ENCODE measurements around the gene GNG10.
A peak's percentile ranks its signal among the peaks of the same experiment; 100 is the strongest.

The GNG10 gene

GRCh38 chr9:111632695-111633388, 28.6 kb upstream of the GNG10 start:
- no peak overlapping the region for H3K27ac Mint-ChIP-seq (ENCODE audit: low read depth)
- DNase-seq (ENCODE audit: low spot score in 2 of 2), result no peak
- peaks cover 7% of the 10 kb centered on the region for H3K36me3 Mint-ChIP-seq (ENCODE audit: insufficient read depth)

GRCh38 chr9:111633389-111633736, 28.0 kb upstream of the GNG10 start:
- ATAC-seq (replicated peaks; ENCODE audit: extremely low read depth, poor library complexity, severe bottlenecking), result no peak
- Mint-ChIP-seq H3K9me3 (no peaks in the 10 kb centered on the region), H3K27me3 (no peaks in the 10 kb centered on the region), H3K36me3 (ENCODE audit: insufficient read depth) (peaks cover 7% of the 10 kb centered on the region), H3K4me3 (no peak overlapping the region), H3K4me1 (peaks cover 44% of the 10 kb centered on the region), H3K27ac (ENCODE audit: low read depth) (no peak overlapping the region)
- no peak for DNase-seq (ENCODE audit: low spot score in 2 of 2)

More at GRCh38 chr9:111632695-111633388, 28.6 kb upstream of the GNG10 start:
- Mint-ChIP-seq H3K9me3 (no peaks in the 10 kb centered on the region), H3K4me3 (peak overlapping the region; percentile 84), H3K4me1 (peaks cover 44% of the 10 kb centered on the region), H3K27me3 (no peaks in the 10 kb centered on the region)
- no peak for ATAC-seq (replicated peaks; ENCODE audit: extremely low read depth, poor library complexity, severe bottlenecking)

- Mint-ChIP-seq H3K27me3 (no peaks in the 10 kb centered on the region), H3K27ac (ENCODE audit: low read depth) (no peak overlapping the region), H3K4me1 (peaks cover 44% of the 10 kb centered on the region), H3K36me3 (ENCODE audit: insufficient read depth) (peaks cover 7% of the 10 kb centered on the region), H3K9me3 (no peaks in the 10 kb centered on the region), H3K4me3 (no peak overlapping the region)
- ATAC-seq (replicated peaks; ENCODE audit: extremely low read depth, poor library complexity, severe bottlenecking), result no peak
- no peak for DNase-seq (ENCODE audit: low spot score in 2 of 2)
Measured at GRCh38 chr9:111634860-111635259, 26.5 kb upstream of the GNG10 start.

- Mint-ChIP-seq H3K4me3 (no peak overlapping the region), H3K4me1 (peaks cover 31% of the 10 kb centered on the region), H3K36me3 (ENCODE audit: insufficient read depth) (no peaks in the 10 kb centered on the region), H3K27ac (ENCODE audit: low read depth) (no peak overlapping the region), H3K27me3 (no peaks in the 10 kb centered on the region), H3K9me3 (no peaks in the 10 kb centered on the region)
- no peak for DNase-seq (ENCODE audit: low spot score in 2 of 2)
- no peak for ATAC-seq (replicated peaks; ENCODE audit: extremely low read depth, poor library complexity, severe bottlenecking)
Measured at GRCh38 chr9:111637421-111637950, 23.9 kb upstream of the GNG10 start.

GRCh38 chr9:111644195-111644772, 17.1 kb upstream of the GNG10 start:
- ATAC-seq (replicated peaks; ENCODE audit: extremely low read depth, poor library complexity, severe bottlenecking), result no peak
- Mint-ChIP-seq H3K36me3 (ENCODE audit: insufficient read depth) (peaks cover 15% of the 10 kb centered on the region), H3K9me3 (no peaks in the 10 kb centered on the region), H3K27me3 (no peaks in the 10 kb centered on the region), H3K4me3 (no peak overlapping the region), H3K27ac (ENCODE audit: low read depth) (no peak overlapping the region), H3K4me1 (no peaks in the 10 kb centered on the region)
- DNase-seq (ENCODE audit: low spot score in 2 of 2), result no peak

- Mint-ChIP-seq H3K4me1 (no peaks in the 10 kb centered on the region), H3K4me3 (no peak overlapping the region), H3K27ac (ENCODE audit: low read depth) (no peak overlapping the region), H3K36me3 (ENCODE audit: insufficient read depth) (peaks cover 20% of the 10 kb centered on the region), H3K27me3 (no peaks in the 10 kb centered on the region), H3K9me3 (no peaks in the 10 kb centered on the region)
- no peak for ATAC-seq (replicated peaks; ENCODE audit: extremely low read depth, poor library complexity, severe bottlenecking)
- DNase-seq (ENCODE audit: low spot score in 2 of 2), result no peak
Measured at GRCh38 chr9:111645806-111646205, 15.6 kb upstream of the GNG10 start.

- Mint-ChIP-seq H3K36me3 (ENCODE audit: insufficient read depth) (peaks cover 20% of the 10 kb centered on the region), H3K4me3 (no peak overlapping the region)
Measured at GRCh38 chr9:111646417-111646816, 15.0 kb upstream of the GNG10 start.

GRCh38 chr9:111648066-111648465, 13.3 kb upstream of the GNG10 start:
- no peak for ATAC-seq (replicated peaks; ENCODE audit: extremely low read depth, poor library complexity, severe bottlenecking)
- no peak for DNase-seq (ENCODE audit: low spot score in 2 of 2)
- H3K27ac Mint-ChIP-seq (ENCODE audit: low read depth), result no peak overlapping the region
- peaks cover 23% of the 10 kb centered on the region for H3K36me3 Mint-ChIP-seq (ENCODE audit: insufficient read depth)
- no peak overlapping the region for H3K4me3 Mint-ChIP-seq
- no peaks in the 10 kb centered on the region for H3K4me1 Mint-ChIP-seq
- no peaks in the 10 kb centered on the region for H3K9me3 Mint-ChIP-seq
- no peaks in the 10 kb centered on the region for H3K27me3 Mint-ChIP-seq

More at GRCh38 chr9:111646417-111646816, 15.0 kb upstream of the GNG10 start:
- ATAC-seq (replicated peaks; ENCODE audit: extremely low read depth, poor library complexity, severe bottlenecking) (no peak), DNase-seq (ENCODE audit: low spot score in 2 of 2) (no peak)
- no peaks in the 10 kb centered on the region for H3K9me3 Mint-ChIP-seq
- no peaks in the 10 kb centered on the region for H3K4me1 Mint-ChIP-seq
- no peak overlapping the region for H3K27ac Mint-ChIP-seq (ENCODE audit: low read depth)
- no peaks in the 10 kb centered on the region for H3K27me3 Mint-ChIP-seq

- H3K4me1 Mint-ChIP-seq, result no peaks in the 10 kb centered on the region
- H3K9me3 Mint-ChIP-seq, result no peaks in the 10 kb centered on the region
- H3K36me3 Mint-ChIP-seq (ENCODE audit: insufficient read depth), result peaks cover 25% of the 10 kb centered on the region
- H3K4me3 Mint-ChIP-seq, result no peak overlapping the region
- H3K27ac Mint-ChIP-seq (ENCODE audit: low read depth), result no peak overlapping the region
- ATAC-seq (replicated peaks; ENCODE audit: extremely low read depth, poor library complexity, severe bottlenecking) (no peak), DNase-seq (ENCODE audit: low spot score in 2 of 2) (no peak)
- H3K27me3 Mint-ChIP-seq, result no peaks in the 10 kb centered on the region
Measured at GRCh38 chr9:111649016-111649415, 12.4 kb upstream of the GNG10 start.

- no peak overlapping the region for H3K27ac Mint-ChIP-seq (ENCODE audit: low read depth)
- no peak overlapping the region for H3K4me3 Mint-ChIP-seq
- no peaks in the 10 kb centered on the region for H3K27me3 Mint-ChIP-seq
- ATAC-seq (replicated peaks; ENCODE audit: extremely low read depth, poor library complexity, severe bottlenecking) (no peak), DNase-seq (ENCODE audit: low spot score in 2 of 2) (no peak)
- peaks cover 7% of the 10 kb centered on the region for H3K36me3 Mint-ChIP-seq (ENCODE audit: insufficient read depth)
- peaks cover 8% of the 10 kb centered on the region for H3K4me1 Mint-ChIP-seq
- no peaks in the 10 kb centered on the region for H3K9me3 Mint-ChIP-seq
Measured at GRCh38 chr9:111657051-111657450, 4.4 kb upstream of the GNG10 start.

GRCh38 chr9:111658943-111659342, 2.5 kb upstream of the GNG10 start:
- Mint-ChIP-seq H3K27me3 (no peaks in the 10 kb centered on the region), H3K4me3 (no peak overlapping the region), H3K36me3 (ENCODE audit: insufficient read depth) (peaks cover 4% of the 10 kb centered on the region), H3K9me3 (no peaks in the 10 kb centered on the region), H3K27ac (ENCODE audit: low read depth) (no peak overlapping the region), H3K4me1 (peaks cover 25% of the 10 kb centered on the region)
- ATAC-seq (replicated peaks; ENCODE audit: extremely low read depth, poor library complexity, severe bottlenecking) (no peak), DNase-seq (ENCODE audit: low spot score in 2 of 2) (no peak)

GRCh38 chr9:111659691-111660090, 1.7 kb upstream of the GNG10 start:
- DNase-seq (ENCODE audit: low spot score in 2 of 2), result no peak
- no peak for ATAC-seq (replicated peaks; ENCODE audit: extremely low read depth, poor library complexity, severe bottlenecking)
- no peak overlapping the region for H3K4me3 Mint-ChIP-seq
- H3K27ac Mint-ChIP-seq (ENCODE audit: low read depth), result no peak overlapping the region
- peaks cover 2% of the 10 kb centered on the region for H3K36me3 Mint-ChIP-seq (ENCODE audit: insufficient read depth)
- H3K9me3 Mint-ChIP-seq, result no peaks in the 10 kb centered on the region
- H3K27me3 Mint-ChIP-seq, result no peaks in the 10 kb centered on the region
- peaks cover 29% of the 10 kb centered on the region for H3K4me1 Mint-ChIP-seq

GRCh38 chr9:111661802-111662521, 557 bp downstream of the GNG10 start:
- Mint-ChIP-seq H3K9me3 (no peaks in the 10 kb centered on the region), H3K27me3 (no peaks in the 10 kb centered on the region), H3K36me3 (ENCODE audit: insufficient read depth) (peaks cover 3% of the 10 kb centered on the region), H3K4me3 (peak overlapping the region; percentile 91), H3K4me1 (peaks cover 30% of the 10 kb centered on the region), H3K27ac (ENCODE audit: low read depth) (peak overlapping the region; percentile 92)
- peak; percentile 52 for ATAC-seq (replicated peaks; ENCODE audit: extremely low read depth, poor library complexity, severe bottlenecking)
- DNase-seq (ENCODE audit: low spot score in 2 of 2), result peak in 1 of 2 donors; percentile 16

Measured in central memory CD8-positive, alpha-beta T cell (primary cell).